ENCODE data around the gene FGD1. TPM values are rescaled to one million over a fixed set of nuclear protein-coding genes. Genes with fewer than 3 reads are reported as not detected.

Gene FGD1
- total RNA-seq, 1 experiment from 2014 or later = 36.3 TPM

DNA sequence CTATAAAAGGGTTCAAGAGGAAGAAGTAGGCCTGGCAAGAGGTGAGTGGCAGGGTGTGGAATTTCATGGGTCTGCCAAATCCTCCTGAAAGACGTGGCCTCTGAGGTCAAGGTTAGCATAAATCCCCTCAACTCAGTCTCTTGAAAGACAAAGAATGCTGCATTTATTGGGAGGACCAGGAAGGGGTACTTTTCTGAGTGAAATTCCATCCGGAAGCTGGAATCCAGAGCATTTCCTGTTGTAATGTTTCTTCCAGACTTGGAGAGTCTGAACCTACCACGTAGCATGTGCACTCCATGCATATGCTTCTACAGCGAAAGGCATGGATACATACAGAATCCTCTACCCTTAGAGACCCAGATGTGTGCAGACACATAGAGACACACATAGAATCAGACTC lies 13.4 kb upstream of the FGD1 start (continued):
- TF ChIP-seq, protein P1, sequence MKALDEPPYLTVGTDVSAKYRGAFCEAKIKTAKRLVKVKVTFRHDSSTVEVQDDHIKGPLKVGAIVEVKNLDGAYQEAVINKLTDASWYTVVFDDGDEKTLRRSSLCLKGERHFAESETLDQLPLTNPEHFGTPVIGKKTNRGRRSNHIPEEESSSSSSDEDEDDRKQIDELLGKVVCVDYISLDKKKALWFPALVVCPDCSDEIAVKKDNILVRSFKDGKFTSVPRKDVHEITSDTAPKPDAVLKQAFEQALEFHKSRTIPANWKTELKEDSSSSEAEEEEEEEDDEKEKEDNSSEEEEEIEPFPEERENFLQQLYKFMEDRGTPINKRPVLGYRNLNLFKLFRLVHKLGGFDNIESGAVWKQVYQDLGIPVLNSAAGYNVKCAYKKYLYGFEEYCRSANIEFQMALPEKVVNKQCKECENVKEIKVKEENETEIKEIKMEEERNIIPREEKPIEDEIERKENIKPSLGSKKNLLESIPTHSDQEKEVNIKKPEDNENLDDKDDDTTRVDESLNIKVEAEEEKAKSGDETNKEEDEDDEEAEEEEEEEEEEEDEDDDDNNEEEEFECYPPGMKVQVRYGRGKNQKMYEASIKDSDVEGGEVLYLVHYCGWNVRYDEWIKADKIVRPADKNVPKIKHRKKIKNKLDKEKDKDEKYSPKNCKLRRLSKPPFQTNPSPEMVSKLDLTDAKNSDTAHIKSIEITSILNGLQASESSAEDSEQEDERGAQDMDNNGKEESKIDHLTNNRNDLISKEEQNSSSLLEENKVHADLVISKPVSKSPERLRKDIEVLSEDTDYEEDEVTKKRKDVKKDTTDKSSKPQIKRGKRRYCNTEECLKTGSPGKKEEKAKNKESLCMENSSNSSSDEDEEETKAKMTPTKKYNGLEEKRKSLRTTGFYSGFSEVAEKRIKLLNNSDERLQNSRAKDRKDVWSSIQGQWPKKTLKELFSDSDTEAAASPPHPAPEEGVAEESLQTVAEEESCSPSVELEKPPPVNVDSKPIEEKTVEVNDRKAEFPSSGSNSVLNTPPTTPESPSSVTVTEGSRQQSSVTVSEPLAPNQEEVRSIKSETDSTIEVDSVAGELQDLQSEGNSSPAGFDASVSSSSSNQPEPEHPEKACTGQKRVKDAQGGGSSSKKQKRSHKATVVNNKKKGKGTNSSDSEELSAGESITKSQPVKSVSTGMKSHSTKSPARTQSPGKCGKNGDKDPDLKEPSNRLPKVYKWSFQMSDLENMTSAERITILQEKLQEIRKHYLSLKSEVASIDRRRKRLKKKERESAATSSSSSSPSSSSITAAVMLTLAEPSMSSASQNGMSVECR (CRISPR knock-in tag; IDR thresholded peaks at IDR 0.05; ENCODE audit: borderline replicate concordance) = no peak
- TF ChIP-seq TCF7 (CRISPR knock-in tag; IDR thresholded peaks at IDR 0.05; ENCODE audit: low read depth) (no peak), ZBTB21 (CRISPR knock-in tag; IDR thresholded peaks at IDR 0.05; ENCODE audit: borderline replicate concordance) (no peak), JUN (CRISPR knock-in tag; IDR thresholded peaks at IDR 0.05) (no peak), CREM (CRISPR knock-in tag; IDR thresholded peaks at IDR 0.05) (no peak), JAZF1 (CRISPR knock-in tag; IDR thresholded peaks at IDR 0.05) (no peak)

DNA sequence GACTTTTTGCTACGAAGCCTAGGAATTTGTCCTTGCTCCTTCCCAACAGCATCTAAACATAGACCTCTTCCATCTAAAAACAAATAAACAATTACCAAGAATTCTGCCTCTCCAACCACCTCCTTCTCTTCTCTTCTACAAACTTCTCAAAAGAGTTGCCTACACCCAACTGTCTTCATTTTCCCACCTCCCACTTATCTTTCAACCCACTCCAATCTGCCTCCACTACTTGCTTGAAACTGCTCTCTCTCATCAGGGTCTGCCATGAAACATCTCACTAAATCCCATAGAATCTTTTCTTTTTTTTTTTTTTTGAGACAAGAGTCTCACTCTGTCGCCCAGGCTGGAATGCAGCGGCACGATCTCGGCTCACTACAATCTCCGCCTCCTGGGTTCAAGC lies 902 bp upstream of the FGD1 start:
- peak overlapping the region; percentile 89; the same call in 1 of the 2 replicates for H3K27ac Mint-ChIP-seq
- peaks cover 46% of the 10 kb centered on the region for H3K4me1 Mint-ChIP-seq
- no peaks in the 10 kb centered on the region; the same call in 1 of the 2 replicates for H3K27me3 Mint-ChIP-seq (ENCODE audit: low read depth)
- DNase-seq (ENCODE audit: low spot score) (no peak), ATAC-seq (no peak)
- ChIA-PET POLR2A (interaction anchor here (0.7 kb wide), 1 partner anchor 55 kb away, joined by 3 read pairs; no protein-coding TSS in a partner anchor), CTCF (no interaction called here)
- TF ChIP-seq, protein P2, sequence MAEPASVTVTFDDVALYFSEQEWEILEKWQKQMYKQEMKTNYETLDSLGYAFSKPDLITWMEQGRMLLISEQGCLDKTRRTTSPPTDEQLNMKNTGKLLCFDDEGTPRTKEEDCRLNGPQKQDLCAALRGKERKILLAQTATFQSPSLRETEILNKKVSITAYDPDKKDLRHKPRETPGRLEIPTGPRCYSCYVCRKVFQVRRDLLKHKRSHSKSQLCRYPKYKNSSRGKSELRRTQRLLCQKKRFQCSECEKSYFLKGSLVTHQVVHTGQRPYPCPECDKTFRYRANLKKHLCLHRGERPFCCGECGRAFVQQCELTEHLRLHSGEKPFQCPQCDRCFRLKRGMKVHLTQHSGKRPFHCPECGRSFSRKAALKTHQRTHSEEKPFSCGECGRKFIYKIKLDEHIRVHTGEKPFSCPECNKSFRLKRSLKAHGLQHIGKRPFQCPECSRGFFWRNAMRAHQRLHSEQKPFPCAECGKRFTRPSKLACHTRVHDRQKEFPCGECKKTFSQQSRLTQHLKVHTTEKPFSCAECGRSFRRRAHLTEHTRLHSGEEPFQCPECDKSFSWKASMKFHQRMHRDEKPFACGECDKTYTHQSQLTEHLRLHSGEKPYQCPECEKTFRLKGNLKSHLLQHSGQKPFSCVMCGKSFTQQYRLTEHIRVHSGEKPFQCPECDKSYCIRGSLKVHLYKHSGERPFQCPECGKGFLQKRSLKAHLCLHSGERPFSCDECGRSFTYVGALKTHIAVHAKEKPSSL (CRISPR knock-in tag; conservative IDR thresholded peaks at IDR 0.05) = no peak
- TF ChIP-seq ELF4 (CRISPR knock-in tag; IDR thresholded peaks at IDR 0.05; ENCODE audit: low read depth) (no peak), SMAD3 (CRISPR knock-in tag; IDR thresholded peaks at IDR 0.05; ENCODE audit: borderline replicate concordance) (no peak), ZNF416 (CRISPR knock-in tag; IDR thresholded peaks at IDR 0.05) (no peak), ZNF232 (CRISPR knock-in tag; IDR thresholded peaks at IDR 0.05) (no peak), EMX1 (CRISPR knock-in tag; IDR thresholded peaks at IDR 0.05) (no peak), OVOL2 (CRISPR knock-in tag; IDR thresholded peaks at IDR 0.05; ENCODE audit: borderline replicate concordance) (no peak), CBFB (CRISPR knock-in tag; IDR thresholded peaks at IDR 0.05; ENCODE audit: low read depth) (no peak), SMAD4 (CRISPR knock-in tag; IDR thresholded peaks at IDR 0.05) (no peak), ZNF671 (CRISPR knock-in tag; IDR thresholded peaks at IDR 0.05) (no peak), GABPB1 (CRISPR knock-in tag; IDR thresholded peaks at IDR 0.05) (no peak), KAT7 (CRISPR knock-in tag; IDR thresholded peaks at IDR 0.05; ENCODE audit: borderline replicate concordance) (no peak), SOX15 (CRISPR knock-in tag; IDR thresholded peaks at IDR 0.05) (no peak)
- TF ChIP-seq, protein P3, sequence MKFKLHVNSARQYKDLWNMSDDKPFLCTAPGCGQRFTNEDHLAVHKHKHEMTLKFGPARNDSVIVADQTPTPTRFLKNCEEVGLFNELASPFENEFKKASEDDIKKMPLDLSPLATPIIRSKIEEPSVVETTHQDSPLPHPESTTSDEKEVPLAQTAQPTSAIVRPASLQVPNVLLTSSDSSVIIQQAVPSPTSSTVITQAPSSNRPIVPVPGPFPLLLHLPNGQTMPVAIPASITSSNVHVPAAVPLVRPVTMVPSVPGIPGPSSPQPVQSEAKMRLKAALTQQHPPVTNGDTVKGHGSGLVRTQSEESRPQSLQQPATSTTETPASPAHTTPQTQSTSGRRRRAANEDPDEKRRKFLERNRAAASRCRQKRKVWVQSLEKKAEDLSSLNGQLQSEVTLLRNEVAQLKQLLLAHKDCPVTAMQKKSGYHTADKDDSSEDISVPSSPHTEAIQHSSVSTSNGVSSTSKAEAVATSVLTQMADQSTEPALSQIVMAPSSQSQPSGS (CRISPR knock-in tag; IDR thresholded peaks at IDR 0.05; ENCODE audit: borderline replicate concordance, low read depth) = no peak
- TF ChIP-seq, protein P4, sequence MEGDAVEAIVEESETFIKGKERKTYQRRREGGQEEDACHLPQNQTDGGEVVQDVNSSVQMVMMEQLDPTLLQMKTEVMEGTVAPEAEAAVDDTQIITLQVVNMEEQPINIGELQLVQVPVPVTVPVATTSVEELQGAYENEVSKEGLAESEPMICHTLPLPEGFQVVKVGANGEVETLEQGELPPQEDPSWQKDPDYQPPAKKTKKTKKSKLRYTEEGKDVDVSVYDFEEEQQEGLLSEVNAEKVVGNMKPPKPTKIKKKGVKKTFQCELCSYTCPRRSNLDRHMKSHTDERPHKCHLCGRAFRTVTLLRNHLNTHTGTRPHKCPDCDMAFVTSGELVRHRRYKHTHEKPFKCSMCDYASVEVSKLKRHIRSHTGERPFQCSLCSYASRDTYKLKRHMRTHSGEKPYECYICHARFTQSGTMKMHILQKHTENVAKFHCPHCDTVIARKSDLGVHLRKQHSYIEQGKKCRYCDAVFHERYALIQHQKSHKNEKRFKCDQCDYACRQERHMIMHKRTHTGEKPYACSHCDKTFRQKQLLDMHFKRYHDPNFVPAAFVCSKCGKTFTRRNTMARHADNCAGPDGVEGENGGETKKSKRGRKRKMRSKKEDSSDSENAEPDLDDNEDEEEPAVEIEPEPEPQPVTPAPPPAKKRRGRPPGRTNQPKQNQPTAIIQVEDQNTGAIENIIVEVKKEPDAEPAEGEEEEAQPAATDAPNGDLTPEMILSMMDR (IDR thresholded peaks at IDR 0.05) = no peak
- TF ChIP-seq, protein P5, sequence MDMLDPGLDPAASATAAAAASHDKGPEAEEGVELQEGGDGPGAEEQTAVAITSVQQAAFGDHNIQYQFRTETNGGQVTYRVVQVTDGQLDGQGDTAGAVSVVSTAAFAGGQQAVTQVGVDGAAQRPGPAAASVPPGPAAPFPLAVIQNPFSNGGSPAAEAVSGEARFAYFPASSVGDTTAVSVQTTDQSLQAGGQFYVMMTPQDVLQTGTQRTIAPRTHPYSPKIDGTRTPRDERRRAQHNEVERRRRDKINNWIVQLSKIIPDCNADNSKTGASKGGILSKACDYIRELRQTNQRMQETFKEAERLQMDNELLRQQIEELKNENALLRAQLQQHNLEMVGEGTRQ (CRISPR knock-in tag; IDR thresholded peaks at IDR 0.05) = no peak
- TF ChIP-seq, protein P6, sequence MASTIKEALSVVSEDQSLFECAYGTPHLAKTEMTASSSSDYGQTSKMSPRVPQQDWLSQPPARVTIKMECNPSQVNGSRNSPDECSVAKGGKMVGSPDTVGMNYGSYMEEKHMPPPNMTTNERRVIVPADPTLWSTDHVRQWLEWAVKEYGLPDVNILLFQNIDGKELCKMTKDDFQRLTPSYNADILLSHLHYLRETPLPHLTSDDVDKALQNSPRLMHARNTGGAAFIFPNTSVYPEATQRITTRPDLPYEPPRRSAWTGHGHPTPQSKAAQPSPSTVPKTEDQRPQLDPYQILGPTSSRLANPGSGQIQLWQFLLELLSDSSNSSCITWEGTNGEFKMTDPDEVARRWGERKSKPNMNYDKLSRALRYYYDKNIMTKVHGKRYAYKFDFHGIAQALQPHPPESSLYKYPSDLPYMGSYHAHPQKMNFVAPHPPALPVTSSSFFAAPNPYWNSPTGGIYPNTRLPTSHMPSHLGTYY (CRISPR knock-in tag; IDR thresholded peaks at IDR 0.05) = no peak
- H3K4me3 Mint-ChIP-seq = peak overlapping the region; percentile 76
- H3K9me3 Mint-ChIP-seq = peaks cover 3% of the 10 kb centered on the region; the same call in 1 of the 2 replicates
- H3K36me3 Mint-ChIP-seq = no peaks in the 10 kb centered on the region

All from WTC11 (cell line).